ENCODE data around the gene PTCH2. TPM values are rescaled to one million over a fixed set of nuclear protein-coding genes. Genes with fewer than 3 reads are reported as not detected.

Gene PTCH2
- total RNA-seq, 1 donor: 0.36 TPM

DNA sequence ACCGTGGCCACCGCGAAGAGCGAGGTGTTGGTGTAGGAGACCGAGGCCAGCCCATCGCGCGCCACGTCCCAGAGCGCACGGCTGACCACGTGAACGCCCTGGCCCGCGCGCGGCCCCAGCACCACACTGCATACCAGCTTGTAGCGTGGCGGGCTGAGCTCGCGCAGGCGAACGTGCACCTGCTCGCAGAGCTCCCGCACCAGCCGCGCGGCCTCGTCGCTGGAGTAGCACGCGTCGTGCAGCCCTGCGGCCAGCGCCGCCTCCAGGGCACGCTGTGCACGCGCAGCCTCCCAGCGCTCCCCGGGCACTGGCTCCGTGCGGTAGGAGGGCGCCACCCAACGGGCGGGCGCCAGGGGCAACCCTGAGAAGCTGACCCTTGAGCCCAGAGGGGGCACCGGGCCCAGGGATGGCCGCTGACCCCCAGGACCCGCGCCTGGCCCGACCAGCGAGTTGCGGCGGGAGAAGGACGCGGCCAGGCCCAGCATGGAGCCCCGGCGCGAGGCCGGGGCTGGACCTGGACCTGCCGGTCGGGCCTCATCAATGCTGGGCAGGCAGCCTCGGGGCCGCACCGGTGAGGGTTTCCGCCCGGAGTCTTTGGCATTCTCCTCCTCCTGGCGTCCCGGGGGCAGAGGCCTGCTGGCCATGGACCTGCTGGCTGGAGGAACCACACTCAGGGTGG, 36.9 kb downstream of the PTCH2 start:
- TF ChIP-seq, protein P1, sequence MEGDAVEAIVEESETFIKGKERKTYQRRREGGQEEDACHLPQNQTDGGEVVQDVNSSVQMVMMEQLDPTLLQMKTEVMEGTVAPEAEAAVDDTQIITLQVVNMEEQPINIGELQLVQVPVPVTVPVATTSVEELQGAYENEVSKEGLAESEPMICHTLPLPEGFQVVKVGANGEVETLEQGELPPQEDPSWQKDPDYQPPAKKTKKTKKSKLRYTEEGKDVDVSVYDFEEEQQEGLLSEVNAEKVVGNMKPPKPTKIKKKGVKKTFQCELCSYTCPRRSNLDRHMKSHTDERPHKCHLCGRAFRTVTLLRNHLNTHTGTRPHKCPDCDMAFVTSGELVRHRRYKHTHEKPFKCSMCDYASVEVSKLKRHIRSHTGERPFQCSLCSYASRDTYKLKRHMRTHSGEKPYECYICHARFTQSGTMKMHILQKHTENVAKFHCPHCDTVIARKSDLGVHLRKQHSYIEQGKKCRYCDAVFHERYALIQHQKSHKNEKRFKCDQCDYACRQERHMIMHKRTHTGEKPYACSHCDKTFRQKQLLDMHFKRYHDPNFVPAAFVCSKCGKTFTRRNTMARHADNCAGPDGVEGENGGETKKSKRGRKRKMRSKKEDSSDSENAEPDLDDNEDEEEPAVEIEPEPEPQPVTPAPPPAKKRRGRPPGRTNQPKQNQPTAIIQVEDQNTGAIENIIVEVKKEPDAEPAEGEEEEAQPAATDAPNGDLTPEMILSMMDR (IDR thresholded peaks at IDR 0.05; ENCODE audit: insufficient read depth, low read length): no peak
- peak overlapping the region; percentile 35 for H3K4me3 ChIP-seq (ENCODE audit: low read depth, low read length)
- no peak for DNase-seq (ENCODE audit: low read depth)

DNA sequence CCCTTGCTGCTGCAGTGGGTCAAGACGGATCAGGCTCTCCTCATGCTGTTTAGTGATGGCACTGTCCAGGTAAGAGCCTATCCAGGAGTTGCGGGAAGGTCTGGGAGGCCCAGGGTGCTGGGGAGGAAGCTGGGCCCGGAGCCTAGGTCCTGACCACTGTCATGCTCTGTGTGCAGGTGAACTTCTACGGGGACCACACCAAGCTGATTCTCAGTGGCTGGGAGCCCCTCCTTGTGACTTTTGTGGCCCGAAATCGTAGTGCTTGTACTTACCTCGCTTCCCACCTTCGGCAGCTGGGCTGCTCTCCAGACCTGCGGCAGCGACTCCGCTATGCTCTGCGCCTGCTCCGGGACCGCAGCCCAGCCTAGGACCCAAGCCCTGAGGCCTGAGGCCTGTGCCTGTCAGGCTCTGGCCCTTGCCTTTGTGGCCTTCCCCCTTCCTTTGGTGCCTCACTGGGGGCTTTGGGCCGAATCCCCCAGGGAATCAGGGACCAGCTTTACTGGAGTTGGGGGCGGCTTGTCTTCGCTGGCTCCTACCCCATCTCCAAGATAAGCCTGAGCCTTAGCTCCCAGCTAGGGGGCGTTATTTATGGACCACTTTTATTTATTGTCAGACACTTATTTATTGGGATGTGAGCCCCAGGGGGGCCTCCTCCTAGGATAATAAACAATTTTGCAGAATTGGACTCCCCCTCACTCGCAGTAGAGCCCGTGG, 37.6 kb downstream of the PTCH2 start:
- H3K4me3 ChIP-seq (ENCODE audit: low read depth, low read length): no peak overlapping the region
- TF ChIP-seq, protein P1 (IDR thresholded peaks at IDR 0.05; ENCODE audit: insufficient read depth, low read length): peak; percentile 18
- DNase-seq (ENCODE audit: low read depth): no peak

DNA sequence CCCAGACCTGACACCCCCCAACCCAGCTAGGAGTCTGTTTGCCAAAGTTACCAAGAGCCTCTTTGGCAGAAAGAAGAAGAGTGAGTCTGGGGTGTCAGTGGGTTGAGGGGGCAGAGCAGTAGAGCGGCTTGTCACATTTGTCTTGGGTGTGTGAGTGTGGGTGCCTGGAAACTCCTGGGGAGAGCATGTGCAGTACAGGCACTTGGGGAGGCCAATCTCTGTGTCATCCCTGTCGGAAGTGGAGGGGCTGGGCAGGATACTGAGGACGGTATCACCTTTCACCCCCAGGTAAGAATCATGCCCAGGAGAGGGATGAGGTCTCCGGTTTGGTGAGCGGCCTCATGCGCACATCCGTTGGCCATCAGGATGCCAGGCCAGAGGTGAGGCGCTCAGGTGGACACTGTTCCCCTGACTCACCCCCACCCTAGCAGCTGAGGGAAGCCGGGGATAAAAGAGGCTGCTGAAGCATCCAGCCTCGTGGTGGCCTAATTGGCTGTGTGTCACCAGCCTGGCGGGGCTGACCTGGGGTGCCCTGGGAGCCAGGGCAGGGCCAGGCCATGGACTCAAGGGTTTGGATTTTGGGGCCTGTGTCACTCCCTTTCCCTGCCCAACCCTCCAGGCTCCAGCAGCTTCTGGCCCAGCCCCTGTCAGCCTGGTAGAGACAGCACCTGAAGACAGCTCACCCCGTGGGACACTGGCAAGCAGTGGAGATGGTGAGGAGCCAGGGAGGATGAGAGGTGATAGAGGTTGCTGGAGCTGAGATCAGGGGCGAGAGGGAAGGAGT, 39.5 kb downstream of the PTCH2 start:
- peak overlapping the region; percentile 93 for H3K4me3 ChIP-seq (ENCODE audit: low read depth, low read length)
- TF ChIP-seq, protein P1 (IDR thresholded peaks at IDR 0.05; ENCODE audit: insufficient read depth, low read length): no peak
- no peak for DNase-seq (ENCODE audit: low read depth)

DNA sequence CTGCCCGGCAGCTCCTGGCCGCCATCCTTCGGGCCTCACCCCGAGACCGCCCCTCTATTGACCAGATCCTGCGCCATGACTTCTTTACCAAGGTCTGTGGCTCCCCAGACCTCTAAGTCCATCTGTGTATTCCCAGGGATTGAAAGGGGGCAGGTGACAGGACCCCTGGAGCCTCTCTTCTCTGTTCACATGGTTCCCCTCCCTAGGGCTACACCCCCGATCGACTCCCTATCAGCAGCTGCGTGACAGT, 40.1 kb downstream of the PTCH2 start:
- H3K4me3 ChIP-seq (ENCODE audit: low read depth, low read length): peak overlapping the region; percentile 93
- TF ChIP-seq, protein P1 (IDR thresholded peaks at IDR 0.05; ENCODE audit: insufficient read depth, low read length): no peak
- DNase-seq (ENCODE audit: low read depth): no peak

DNA sequence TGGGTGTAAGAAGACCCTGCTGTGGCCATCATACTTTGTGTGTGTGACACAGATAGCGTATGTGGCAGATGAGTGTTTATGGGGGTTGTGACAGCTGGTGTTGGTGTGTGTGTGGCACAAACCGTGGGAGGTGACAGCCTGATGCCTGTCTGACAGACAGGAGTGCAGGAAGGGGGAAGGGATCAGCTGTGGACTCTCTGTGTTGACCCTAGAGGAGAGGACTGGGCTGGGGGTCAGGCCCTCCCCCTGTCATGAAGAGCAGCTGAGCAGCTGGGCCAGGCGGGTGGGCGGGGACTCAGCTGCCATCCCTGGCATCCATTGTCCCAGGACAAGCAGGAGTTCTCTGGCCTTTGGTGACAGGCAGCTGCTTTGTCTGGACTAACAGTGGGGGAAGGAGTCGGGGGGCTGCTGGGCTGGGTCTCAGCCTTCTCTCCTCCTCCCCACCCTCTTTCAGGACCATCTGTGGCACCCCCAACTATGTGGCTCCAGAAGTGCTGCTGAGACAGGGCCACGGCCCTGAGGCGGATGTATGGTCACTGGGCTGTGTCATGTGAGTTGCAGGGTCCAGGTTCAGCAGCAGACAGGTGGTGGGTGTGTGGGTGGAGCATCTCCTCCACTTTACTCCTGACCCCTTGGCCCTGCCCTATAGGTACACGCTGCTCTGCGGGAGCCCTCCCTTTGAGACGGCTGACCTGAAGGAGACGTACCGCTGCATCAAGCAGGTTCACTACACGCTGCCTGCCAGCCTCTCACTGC, 40.6 kb downstream of the PTCH2 start:
- H3K4me3 ChIP-seq (ENCODE audit: low read depth, low read length): peak overlapping the region; percentile 93
- TF ChIP-seq, protein P1 (IDR thresholded peaks at IDR 0.05; ENCODE audit: insufficient read depth, low read length): no peak
- DNase-seq (ENCODE audit: low read depth): no peak

DNA sequence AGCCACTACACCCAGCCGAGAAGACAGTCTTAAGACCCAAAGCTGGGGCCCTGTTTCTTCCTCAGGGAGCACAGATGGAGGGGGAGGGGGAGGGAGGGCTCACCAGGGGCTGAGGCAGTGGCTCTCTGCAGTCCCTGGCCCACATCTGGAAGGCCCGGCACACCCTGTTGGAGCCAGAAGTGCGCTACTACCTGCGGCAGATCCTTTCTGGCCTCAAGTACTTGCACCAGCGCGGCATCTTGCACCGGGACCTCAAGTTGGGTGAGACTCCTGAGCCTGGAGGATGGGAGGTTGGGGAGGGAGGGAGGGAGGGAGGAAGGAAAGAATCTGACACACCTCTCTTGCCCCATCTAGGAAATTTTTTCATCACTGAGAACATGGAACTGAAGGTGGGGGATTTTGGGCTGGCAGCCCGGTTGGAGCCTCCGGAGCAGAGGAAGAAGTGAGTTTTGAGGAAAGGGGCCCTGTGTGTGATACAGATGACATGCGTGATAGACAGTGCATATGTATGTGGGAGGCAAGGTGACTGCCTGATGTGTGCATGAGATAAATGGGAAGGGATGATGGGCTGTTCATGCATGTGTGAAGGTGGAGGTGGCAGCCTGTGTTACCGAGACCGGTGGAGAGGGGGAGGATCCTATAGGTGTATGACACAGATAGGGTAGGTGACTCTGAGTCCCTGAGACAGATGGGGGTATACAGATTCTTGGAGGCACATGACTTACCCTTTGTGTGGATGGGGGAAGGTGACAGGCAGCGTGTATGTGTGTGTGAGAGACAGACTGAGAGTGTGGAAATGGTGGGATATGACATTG, 41.4 kb downstream of the PTCH2 start:
- peak overlapping the region; percentile 93 for H3K4me3 ChIP-seq (ENCODE audit: low read depth, low read length)
- peak; percentile 39 for DNase-seq (ENCODE audit: low read depth)
- TF ChIP-seq, protein P1 (IDR thresholded peaks at IDR 0.05; ENCODE audit: insufficient read depth, low read length): no peak

Measured in fibroblast of the aortic adventitia (primary cell).